Globus pallidus (tissue), 1 donor: ENCODE data around the gene TLR10.
"Not testable (repeated sequence)": the region's sequence is repeated elsewhere in the genome, so short reads cannot be mapped to it uniquely, and the experiment has no call there.

Source experiments
- DNase-seq: peaks from one replicate; pipeline ENCODE4 v3.0.0-alpha.2; 2015; ENCODE audit warnings: low spot score

The TLR10 gene

GRCh38 chr4:38782452-38783108, at the start of gene TLR10:
TLR10 (minus strand) TSS chr4:38782990; CDS start chr4:38775590, 7,400 bp downstream.
- peak; percentile 60 for DNase-seq

GRCh38 chr4:38832206-38832605, 49.4 kb upstream of the TLR10 start:
- no peak for DNase-seq

- DNase-seq: no peak
These were observed 48.9 kb upstream of the TLR10 start for GRCh38 chr4:38831653-38832052.

DNA sequence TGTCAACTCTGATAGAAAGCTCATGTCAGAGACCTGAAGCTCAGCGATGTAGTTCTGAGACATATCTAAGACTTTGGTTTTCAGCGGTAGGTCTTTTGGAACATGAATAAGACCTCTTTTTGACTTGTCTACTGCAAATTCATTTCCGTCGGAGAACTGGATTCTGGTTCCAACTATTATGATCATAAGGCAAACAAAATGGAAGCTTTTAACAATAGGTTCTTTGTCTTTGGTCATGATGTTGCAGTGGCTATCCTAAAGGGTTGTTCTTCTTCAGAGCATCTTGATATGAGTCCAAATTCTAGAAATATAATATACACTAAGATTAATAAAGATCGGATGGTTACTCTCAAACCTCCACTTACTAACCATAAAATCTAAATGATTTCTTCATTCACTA, 46.4 kb upstream of the TLR10 start:
- no peak for DNase-seq

DNA sequence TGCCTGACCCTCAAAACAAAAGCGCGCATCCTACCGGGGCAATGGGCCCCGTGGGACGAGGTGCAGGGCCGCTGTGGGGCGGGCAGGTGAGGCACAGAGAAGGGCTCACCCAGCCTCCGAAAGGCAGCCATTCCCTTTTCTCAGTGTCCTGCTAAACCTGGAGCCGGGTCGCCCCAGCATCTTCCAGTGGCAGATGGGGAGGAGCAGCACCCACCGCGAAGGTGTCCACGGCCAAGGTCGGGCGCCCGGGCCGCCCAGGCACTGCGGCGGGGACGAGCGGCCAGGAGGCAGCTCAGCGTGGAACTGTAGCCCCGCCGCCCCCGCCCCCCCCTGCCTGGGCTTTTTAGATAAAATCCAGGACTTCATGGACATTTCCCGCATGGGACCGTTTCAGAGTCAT, 41.0 kb upstream of the TLR10 start:
- DNase-seq: no peak

- no peak for DNase-seq
These were observed 40.0 kb upstream of the TLR10 start for GRCh38 chr4:38822748-38823303.

GRCh38 chr4:38821739-38822138, 38.9 kb upstream of the TLR10 start:
- no peak for DNase-seq

DNA sequence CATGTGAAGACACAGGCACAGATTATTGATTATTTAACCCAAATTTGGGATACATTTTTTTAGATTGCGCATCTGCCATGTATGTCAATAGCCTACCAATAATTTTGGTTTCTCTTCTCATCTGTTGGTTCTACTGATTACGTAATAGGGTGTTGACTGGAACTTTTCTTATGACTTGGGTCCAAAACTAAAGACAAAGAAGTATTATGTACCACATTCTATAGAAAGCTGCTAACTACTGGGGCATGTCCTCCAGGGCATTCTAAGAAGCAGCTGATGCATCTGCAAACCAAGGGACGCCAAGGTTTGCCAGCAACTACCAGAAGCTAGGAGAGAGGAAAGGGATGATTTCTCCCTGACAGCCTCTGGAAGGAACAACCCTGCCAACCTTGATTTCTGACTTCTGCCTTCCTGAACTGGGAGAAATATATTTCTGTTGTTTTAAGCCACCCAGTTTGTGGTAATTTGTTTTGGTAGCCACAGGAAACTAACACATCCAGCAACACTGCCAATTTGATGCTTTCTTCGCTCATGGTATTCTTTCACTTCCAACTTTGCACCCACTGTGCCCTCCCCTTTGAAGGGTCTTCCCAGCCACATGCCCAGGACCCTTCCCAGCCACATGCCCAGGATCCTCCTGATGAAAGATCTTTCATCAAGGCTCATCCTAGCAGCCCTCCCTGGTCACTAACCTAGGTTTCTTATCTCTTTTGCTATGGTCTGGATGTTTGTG, 37.7 kb upstream of the TLR10 start:
- DNase-seq: no peak

GRCh38 chr4:38819569-38819968, 36.8 kb upstream of the TLR10 start:
- no peak for DNase-seq

DNA sequence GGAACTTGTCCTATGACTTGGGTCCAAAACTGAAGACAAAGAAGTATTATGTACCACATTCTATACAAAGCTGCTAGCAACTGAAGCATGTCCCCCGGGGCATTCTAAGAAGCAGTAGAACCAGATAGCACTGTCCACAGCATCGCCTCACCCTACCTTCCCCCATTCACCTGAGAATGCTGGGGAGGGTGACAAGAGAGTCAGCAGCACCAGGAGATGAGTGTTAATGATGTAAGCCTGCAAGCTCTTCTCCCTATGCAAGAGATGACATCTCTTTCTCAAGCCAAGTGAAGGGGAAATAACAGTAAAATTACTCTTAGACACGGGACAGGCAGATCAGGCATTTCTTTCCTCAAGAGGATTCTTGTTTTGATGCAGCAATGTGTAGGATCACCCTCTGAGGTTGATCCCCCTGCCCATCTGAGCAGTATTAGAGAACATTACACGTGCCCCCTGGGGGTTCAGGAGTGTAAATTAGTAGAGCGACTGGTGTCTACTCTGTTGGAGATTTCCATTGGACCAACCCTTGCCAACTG, 35.7 kb upstream of the TLR10 start:
- no peak for DNase-seq

DNA sequence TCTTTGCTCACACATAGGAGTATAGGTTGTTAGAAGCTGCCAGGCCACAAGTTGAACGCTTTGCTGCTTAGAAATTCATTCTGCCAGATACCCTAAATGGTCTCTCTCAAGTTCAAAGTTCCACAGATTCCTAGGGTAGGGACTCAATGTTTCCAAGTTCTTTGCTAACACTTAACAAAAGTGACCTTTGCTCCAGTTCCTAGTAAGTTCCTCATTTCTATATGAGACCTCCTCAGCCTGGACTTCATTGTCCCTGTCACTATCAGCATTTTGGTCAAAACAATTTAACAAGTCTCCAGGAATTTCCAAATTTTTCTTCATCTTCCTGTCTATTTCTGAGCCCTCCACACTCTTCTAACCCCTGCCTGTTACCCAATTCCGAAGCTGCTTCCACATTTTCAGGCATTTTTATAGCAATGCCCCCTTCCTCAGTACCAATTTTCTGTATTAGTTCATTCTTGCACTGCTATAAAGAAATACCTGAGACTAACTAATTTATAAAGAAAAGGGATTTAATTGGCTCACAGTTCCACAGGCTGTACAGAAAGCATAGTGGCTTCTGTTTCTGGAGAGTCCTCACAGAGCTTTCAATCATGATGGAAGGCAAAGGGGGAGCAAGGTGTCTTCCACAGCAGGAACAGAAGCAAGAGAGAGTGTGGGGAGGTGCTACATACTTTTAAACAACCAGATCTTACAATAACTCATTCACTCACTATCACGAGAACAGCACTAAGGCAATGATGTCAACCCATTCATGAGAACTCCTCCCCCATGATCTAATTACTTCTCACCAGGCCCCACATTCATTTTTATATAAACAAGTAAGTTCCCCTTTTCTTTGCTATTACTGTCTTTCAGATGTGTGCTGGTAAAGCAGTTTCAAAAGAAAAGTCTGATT, 33.3 kb upstream of the TLR10 start:
- DNase-seq: peak; percentile 69

DNA sequence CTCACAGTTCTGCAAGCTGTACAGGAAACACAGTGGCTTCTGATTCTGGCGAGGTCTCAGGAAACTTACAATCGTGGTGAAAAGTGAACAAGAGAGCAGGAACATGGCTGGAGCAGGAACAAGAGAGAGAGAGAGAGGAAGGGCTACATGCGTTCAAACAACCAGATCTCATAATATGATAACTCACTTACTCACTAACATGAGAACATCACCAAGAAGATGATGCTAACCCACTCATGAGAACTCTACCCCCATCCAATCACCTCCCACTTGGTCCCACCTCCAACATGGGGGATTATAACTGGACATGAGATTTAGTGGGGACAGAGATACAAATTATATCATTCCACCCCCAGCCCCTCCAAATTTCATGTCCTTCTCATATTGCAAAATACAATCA, 31.6 kb upstream of the TLR10 start:
- DNase-seq: no peak

DNA sequence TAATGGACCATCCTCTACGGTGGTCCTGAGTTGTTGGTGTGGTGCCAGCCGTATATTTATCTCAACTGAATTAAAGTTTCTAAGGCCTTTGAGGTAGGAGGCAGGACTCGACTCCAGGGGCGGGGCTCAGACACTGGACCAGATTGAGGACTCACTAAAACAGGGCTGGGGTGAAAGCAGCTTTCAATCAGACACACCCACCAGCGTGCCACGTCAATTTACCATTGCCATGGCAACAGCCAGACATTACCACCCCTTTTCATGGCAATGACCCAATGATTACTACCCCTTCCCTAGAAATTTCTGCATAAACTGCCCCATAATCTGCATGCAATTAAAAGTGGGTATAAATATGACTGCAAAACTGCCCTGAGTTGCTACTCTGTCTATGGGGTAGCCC, 28.5 kb upstream of the TLR10 start:
- DNase-seq: no peak

DNA sequence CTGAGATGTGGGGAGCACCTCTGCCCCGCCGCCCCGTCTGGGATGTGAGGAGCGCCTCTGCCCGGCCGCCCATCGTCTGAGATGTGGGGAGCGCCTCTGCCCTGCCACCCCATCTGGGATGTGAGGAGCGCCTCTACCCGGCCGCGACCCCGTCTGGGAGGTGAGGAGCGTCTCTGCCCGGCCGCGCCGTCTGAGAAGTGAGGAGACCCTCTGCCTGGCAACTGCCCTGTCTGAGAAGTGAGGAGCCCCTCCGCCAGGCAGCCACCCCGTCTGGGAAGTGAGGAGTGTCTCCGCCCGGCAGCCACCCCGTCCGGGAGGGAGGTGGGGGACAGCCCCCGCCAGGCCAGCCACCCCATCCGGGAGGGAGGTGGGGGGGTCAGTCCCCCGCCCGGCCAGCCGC, 24.7 kb upstream of the TLR10 start:
- not testable (repeated sequence) for DNase-seq

GRCh38 chr4:38806251-38806650, 23.5 kb upstream of the TLR10 start:
- DNase-seq: not testable (repeated sequence)

GRCh38 chr4:38805530-38806145, 22.8 kb upstream of the TLR10 start:
- DNase-seq: peak; percentile 61

- peak; percentile 77 for DNase-seq
These were observed 22.0 kb upstream of the TLR10 start, which contains the start of gene TLR1 for GRCh38 chr4:38804654-38805295. TLR1 (minus strand) TSS chr4:38804791; CDS start chr4:38798831, 5,960 bp downstream.

DNA sequence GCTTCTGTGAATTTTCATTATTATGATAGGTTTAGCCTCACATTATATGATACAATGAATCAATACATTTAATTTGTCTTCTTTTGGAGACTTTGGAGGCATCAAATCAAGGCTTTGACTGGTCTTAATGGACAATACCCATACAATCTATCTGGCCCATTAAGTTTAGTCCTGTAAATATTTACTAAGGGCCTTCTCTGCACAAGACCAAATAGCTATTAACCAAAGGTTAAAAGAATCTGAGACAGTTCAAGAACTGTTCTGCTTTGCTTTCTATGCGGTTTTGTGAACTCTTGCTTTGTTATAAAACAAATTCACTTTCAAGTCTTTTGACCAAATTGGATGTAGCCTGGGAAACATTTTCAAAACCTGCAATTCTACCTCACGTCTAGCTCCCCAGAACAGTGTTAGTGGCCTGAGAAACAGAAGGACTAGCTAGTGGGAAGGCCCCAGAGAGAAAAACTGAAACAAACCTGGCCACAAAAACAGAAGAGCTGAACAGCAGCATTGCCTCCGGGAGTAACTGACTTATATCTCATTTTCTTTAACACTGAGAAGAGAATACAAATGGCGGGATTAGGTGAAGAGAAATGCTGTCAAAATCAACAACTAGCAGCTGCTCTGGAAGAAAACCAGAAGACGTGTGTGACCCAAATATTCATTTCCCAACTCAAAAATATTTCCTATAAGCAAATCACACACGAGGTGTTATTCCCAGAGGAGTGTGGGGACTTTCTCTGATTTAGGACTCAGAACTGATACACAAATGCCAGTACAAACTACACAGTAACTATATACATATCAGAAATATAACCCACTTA, 21.3 kb upstream of the TLR10 start:
- DNase-seq: peak; percentile 30

DNA sequence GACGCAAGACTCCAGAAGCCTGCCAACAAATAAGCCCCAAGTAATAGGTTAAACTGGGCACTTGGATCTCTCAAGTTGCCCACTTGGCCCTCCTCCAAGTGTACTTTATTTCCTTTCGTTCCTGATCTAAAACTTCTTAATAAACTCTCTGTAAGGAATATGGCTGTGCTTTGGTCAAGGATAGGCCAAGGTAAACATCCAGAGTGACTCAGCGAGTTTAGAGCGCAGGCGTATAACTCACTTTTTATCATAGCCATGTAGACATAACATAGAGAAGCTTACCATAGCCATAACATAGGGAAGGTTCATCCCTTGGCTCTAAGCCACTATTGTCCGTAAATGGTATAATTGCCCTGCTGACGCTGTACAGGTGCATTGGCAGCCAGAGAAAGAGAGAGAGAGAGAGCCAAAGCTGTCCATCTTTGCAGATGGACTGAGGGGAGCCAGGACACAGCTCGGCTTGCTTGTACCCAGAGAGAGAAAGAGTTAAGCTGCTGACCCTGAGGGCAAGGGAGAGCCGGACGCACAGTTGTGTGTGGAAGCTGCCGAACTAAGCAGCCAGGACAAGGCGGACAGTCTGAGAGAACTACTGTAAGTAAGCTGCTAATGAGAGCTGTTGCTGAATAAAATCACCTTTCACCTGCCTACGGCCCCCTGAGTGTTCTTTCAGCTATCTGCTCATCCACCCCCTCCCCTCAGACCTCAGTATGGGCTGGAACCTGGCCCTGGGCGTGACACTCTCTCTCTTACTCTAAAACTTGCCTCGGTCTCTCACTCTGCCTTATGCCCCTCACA, 20.0 kb upstream of the TLR10 start:
- no peak for DNase-seq
